Activated B cell treated with CpG ODN at 0.5 μM for 24 hours (primary cell): ENCODE data around the gene PCDH9. TPM values are rescaled to one million over a fixed set of nuclear protein-coding genes. Genes with fewer than 3 reads are reported as not detected.

Source experiments
- ATAC-seq: fragments of 200-7000 bp; cut with Tn5 transposase; one replicate; pipeline ENCODE4 v1.10.0; 2021; ENCODE audit warnings: low read depth, mild to moderate bottlenecking, moderate library complexity
- CTCF ChIA-PET: fragments of 350-600 bp; sonication (Branson Sonifier 250); formaldehyde crosslinking; loops from one replicate; lab custom pipeline; 2021; ENCODE audit warnings: antibody characterized with exemption; lab: Charles Lee
- POLR2A ChIA-PET: fragments of 350-600 bp; sonication (Branson Sonifier 250); formaldehyde crosslinking; loops from one replicate; lab custom pipeline; 2021; ENCODE audit warnings: antibody characterized with exemption; lab: Charles Lee
- DNase-seq: peaks from one replicate; pipeline ENCODE4 v3.0.0; 2022
- H3K27ac Mint-ChIP-seq: one replicate; pipeline ENCODE4 v1.8.0; 2020; ENCODE audit warnings: mixed read lengths
- H3K27me3 Mint-ChIP-seq: one replicate; pipeline ENCODE4 v1.8.0; 2021; ENCODE audit warnings: mixed read lengths
- H3K36me3 Mint-ChIP-seq: one replicate; pipeline ENCODE4 v1.8.0; 2021; ENCODE audit warnings: low read depth, mixed read lengths
- H3K4me1 Mint-ChIP-seq: one replicate; pipeline ENCODE4 v1.8.0; 2021; ENCODE audit warnings: mixed read lengths
- H3K4me3 Mint-ChIP-seq: one replicate; pipeline ENCODE4 v1.8.0; 2020; ENCODE audit warnings: mild to moderate bottlenecking, mixed read lengths
- H3K9me3 Mint-ChIP-seq: one replicate; pipeline ENCODE4 v1.8.0; 2020; ENCODE audit warnings: mixed read lengths
- CTCF ChIP-seq: fragments of 200-600 bp; IDR thresholded peaks from one replicate; pipeline ENCODE4 v1.8.0; 2022; ENCODE audit warnings: antibody characterized with exemption, mild to moderate bottlenecking
- intact Hi-C: fragments of 100-400 bp; cut with micrococcal nuclease; formaldehyde crosslinking; loops from one replicate; pipeline ENCODE4 v1.15.1; 2024
- total RNA-seq: library from RNA; stranded (reverse); gene quantifications from 2 replicates; pipeline ENCODE4 v1.2.3, GENCODE V29; 2022

PCDH9 gene
- total RNA-seq, 1 donor from 2014 or later = 6.4 TPM

- no peaks in the 10 kb centered on the region for H3K27me3 Mint-ChIP-seq
- no peaks in the 10 kb centered on the region for H3K9me3 Mint-ChIP-seq
- intact Hi-C loops = no loop called here
- CTCF ChIA-PET = no interaction called here
- no peak overlapping the region for H3K4me3 Mint-ChIP-seq
- POLR2A ChIA-PET = no interaction called here
- no peak for ATAC-seq
- no peak overlapping the region for H3K27ac Mint-ChIP-seq
- TF ChIP-seq CTCF = no peak
- no peak for DNase-seq
- no peaks in the 10 kb centered on the region for H3K36me3 Mint-ChIP-seq
- peaks cover 8% of the 10 kb centered on the region for H3K4me1 Mint-ChIP-seq
These were observed 149.8 kb downstream of the PCDH9 start for GRCh38 chr13:67080351-67080750.

GRCh38 chr13:67078062-67078461, 152.1 kb downstream of the PCDH9 start:
- no peaks in the 10 kb centered on the region for H3K27me3 Mint-ChIP-seq
- TF ChIP-seq CTCF = no peak
- intact Hi-C loops = loop anchor here (5.0 kb wide), 1 partner anchor 154 kb away; the partner anchor contains the start of gene PCDH9
- H3K27ac Mint-ChIP-seq = no peak overlapping the region
- no peak for ATAC-seq
- ChIA-PET CTCF (no interaction called here), POLR2A (no interaction called here)
- H3K4me1 Mint-ChIP-seq = peaks cover 12% of the 10 kb centered on the region
- no peaks in the 10 kb centered on the region for H3K36me3 Mint-ChIP-seq
- H3K4me3 Mint-ChIP-seq = no peak overlapping the region
- no peak for DNase-seq
- no peaks in the 10 kb centered on the region for H3K9me3 Mint-ChIP-seq

GRCh38 chr13:67077132-67077531, 153.0 kb downstream of the PCDH9 start:
- CTCF ChIA-PET = no interaction called here
- TF ChIP-seq CTCF = no peak
- Mint-ChIP-seq H3K36me3 (no peaks in the 10 kb centered on the region), H3K27ac (no peak overlapping the region), H3K4me3 (no peak overlapping the region), H3K9me3 (no peaks in the 10 kb centered on the region), H3K27me3 (no peaks in the 10 kb centered on the region), H3K4me1 (peaks cover 12% of the 10 kb centered on the region)
- DNase-seq (no peak), ATAC-seq (no peak)
- intact Hi-C loops = loop anchor here (5.0 kb wide), 1 partner anchor 155 kb away; the partner anchor contains the start of gene PCDH9
- POLR2A ChIA-PET = no interaction called here

GRCh38 chr13:67076378-67076777, 153.8 kb downstream of the PCDH9 start:
- no peak for TF ChIP-seq CTCF
- ATAC-seq = no peak
- DNase-seq = no peak
- CTCF ChIA-PET = no interaction called here
- H3K4me1 Mint-ChIP-seq = peaks cover 12% of the 10 kb centered on the region
- H3K36me3 Mint-ChIP-seq = no peaks in the 10 kb centered on the region
- H3K4me3 Mint-ChIP-seq = no peak overlapping the region
- H3K9me3 Mint-ChIP-seq = no peaks in the 10 kb centered on the region
- POLR2A ChIA-PET = no interaction called here
- H3K27me3 Mint-ChIP-seq = no peaks in the 10 kb centered on the region
- intact Hi-C loops = loop anchor here (5.0 kb wide), 1 partner anchor 156 kb away; the partner anchor contains the start of gene PCDH9
- no peak overlapping the region for H3K27ac Mint-ChIP-seq

- DNase-seq (no peak), ATAC-seq (no peak)
- H3K36me3 Mint-ChIP-seq = no peaks in the 10 kb centered on the region
- H3K9me3 Mint-ChIP-seq = no peaks in the 10 kb centered on the region
- intact Hi-C loops = loop anchor here (5.0 kb wide), 1 partner anchor 157 kb away; the partner anchor contains the start of gene PCDH9
- CTCF ChIA-PET = no interaction called here
- no peaks in the 10 kb centered on the region for H3K27me3 Mint-ChIP-seq
- no peak overlapping the region for H3K4me3 Mint-ChIP-seq
- no peak overlapping the region for H3K27ac Mint-ChIP-seq
- no peak for TF ChIP-seq CTCF
- H3K4me1 Mint-ChIP-seq = peaks cover 12% of the 10 kb centered on the region
- POLR2A ChIA-PET = no interaction called here
These were observed 154.9 kb downstream of the PCDH9 start for GRCh38 chr13:67075239-67075638.
